Measurements from ENCODE around the gene EFNA3. TPM values are rescaled to one million over a fixed set of nuclear protein-coding genes. Genes with fewer than 3 reads are reported as not detected.

EFNA3 gene
- total and polyA plus RNA-seq, 2 experiments from 2014 or later: 10.3 to 13.6 TPM

- DNase-seq (ENCODE audit: low spot score) (no peak), ATAC-seq (no peak)
- Mint-ChIP-seq H3K4me3 (no peak overlapping the region), H3K9me3 (no peaks in the 10 kb centered on the region), H3K36me3 (ENCODE audit: low read depth) (no peaks in the 10 kb centered on the region), H3K27me3 (ENCODE audit: insufficient read depth, low read depth, poor library complexity) (peaks cover 63% of the 10 kb centered on the region), H3K4me1 (peaks cover 36% of the 10 kb centered on the region), H3K27ac (no peak overlapping the region)
- no peaks in the 10 kb centered on the region for H3K9me2 ChIP-seq (ENCODE audit: insufficient read depth)
- H3F3A ChIP-seq (replicated peaks; ENCODE audit: low read depth): peaks cover 10% of the 10 kb centered on the region
- H4K20me1 ChIP-seq (replicated peaks; ENCODE audit: insufficient read depth): no peaks in the 10 kb centered on the region
- no peak for TF ChIP-seq POLR2AphosphoS5 (IDR thresholded peaks at IDR 0.05; ENCODE audit: low read depth)
- no peak for TF ChIP-seq EZH2phosphoT487 (IDR thresholded peaks at IDR 0.05; ENCODE audit: unreplicated experiment)
- no peak for TF ChIP-seq CREB1 (CRISPR knock-in tag; IDR thresholded peaks at IDR 0.05; ENCODE audit: low read depth)
- TF ChIP-seq, protein P1, sequence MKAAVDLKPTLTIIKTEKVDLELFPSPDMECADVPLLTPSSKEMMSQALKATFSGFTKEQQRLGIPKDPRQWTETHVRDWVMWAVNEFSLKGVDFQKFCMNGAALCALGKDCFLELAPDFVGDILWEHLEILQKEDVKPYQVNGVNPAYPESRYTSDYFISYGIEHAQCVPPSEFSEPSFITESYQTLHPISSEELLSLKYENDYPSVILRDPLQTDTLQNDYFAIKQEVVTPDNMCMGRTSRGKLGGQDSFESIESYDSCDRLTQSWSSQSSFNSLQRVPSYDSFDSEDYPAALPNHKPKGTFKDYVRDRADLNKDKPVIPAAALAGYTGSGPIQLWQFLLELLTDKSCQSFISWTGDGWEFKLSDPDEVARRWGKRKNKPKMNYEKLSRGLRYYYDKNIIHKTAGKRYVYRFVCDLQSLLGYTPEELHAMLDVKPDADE (IDR thresholded peaks at IDR 0.05): no peak
- TF ChIP-seq, protein P2, sequence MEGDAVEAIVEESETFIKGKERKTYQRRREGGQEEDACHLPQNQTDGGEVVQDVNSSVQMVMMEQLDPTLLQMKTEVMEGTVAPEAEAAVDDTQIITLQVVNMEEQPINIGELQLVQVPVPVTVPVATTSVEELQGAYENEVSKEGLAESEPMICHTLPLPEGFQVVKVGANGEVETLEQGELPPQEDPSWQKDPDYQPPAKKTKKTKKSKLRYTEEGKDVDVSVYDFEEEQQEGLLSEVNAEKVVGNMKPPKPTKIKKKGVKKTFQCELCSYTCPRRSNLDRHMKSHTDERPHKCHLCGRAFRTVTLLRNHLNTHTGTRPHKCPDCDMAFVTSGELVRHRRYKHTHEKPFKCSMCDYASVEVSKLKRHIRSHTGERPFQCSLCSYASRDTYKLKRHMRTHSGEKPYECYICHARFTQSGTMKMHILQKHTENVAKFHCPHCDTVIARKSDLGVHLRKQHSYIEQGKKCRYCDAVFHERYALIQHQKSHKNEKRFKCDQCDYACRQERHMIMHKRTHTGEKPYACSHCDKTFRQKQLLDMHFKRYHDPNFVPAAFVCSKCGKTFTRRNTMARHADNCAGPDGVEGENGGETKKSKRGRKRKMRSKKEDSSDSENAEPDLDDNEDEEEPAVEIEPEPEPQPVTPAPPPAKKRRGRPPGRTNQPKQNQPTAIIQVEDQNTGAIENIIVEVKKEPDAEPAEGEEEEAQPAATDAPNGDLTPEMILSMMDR (conservative IDR thresholded peaks at IDR 0.05; ENCODE audit: low read depth in 2 of 2): no peak
- TF ChIP-seq STAT1 (IDR thresholded peaks at IDR 0.05; ENCODE audit: unreplicated experiment): no peak
- no peak for TF ChIP-seq JUNB (IDR thresholded peaks at IDR 0.05; ENCODE audit: unreplicated experiment)
- no peak for TF ChIP-seq REST (IDR thresholded peaks at IDR 0.05; ENCODE audit: unreplicated experiment)
- TF ChIP-seq EZH2 (IDR thresholded peaks at IDR 0.05; ENCODE audit: low read depth, unreplicated experiment): no peak
- no peak for TF ChIP-seq ZNF331 (CRISPR knock-in tag; IDR thresholded peaks at IDR 0.05; ENCODE audit: low read depth)
- no peak for TF ChIP-seq ZNF114 (CRISPR knock-in tag; IDR thresholded peaks at IDR 0.05)
- no peak for TF ChIP-seq ZNF462 (CRISPR knock-in tag; IDR thresholded peaks at IDR 0.05)
- no peak for TF ChIP-seq NANOG (IDR thresholded peaks at IDR 0.05; ENCODE audit: borderline replicate concordance)
- H3K36me3 ChIP-seq (ENCODE audit: insufficient read depth): no peaks in the 10 kb centered on the region
- no peak overlapping the region for H3K4me3 ChIP-seq
- H3K27ac ChIP-seq (ENCODE audit: low read depth): no peak overlapping the region
- H3K27me3 ChIP-seq (ENCODE audit: insufficient read depth): peaks cover 71% of the 10 kb centered on the region
- H3K4me2 ChIP-seq: 0 out of 2 replicates have a peak overlapping the region, but pooled peaks have one; percentile 95
- H3K79me2 ChIP-seq (replicated peaks; ENCODE audit: insufficient read depth): no peaks in the 10 kb centered on the region
- no peak overlapping the region; the same call in 1 of the 2 replicates for H2AFZ ChIP-seq
- H3K4me1 ChIP-seq (ENCODE audit: insufficient read depth): peaks cover 31% of the 10 kb centered on the region
Measured at GRCh38 chr1:155123801-155124200, 45.2 kb downstream of the EFNA3 start.
